ENCODE measurements around the gene CRAT. TPM values are rescaled to one million over a fixed set of nuclear protein-coding genes. Genes with fewer than 3 reads are reported as not detected.

The CRAT gene
- total and polyA plus RNA-seq, 2 experiments from 2014 or later: 40.4 to 64.6 TPM

DNA sequence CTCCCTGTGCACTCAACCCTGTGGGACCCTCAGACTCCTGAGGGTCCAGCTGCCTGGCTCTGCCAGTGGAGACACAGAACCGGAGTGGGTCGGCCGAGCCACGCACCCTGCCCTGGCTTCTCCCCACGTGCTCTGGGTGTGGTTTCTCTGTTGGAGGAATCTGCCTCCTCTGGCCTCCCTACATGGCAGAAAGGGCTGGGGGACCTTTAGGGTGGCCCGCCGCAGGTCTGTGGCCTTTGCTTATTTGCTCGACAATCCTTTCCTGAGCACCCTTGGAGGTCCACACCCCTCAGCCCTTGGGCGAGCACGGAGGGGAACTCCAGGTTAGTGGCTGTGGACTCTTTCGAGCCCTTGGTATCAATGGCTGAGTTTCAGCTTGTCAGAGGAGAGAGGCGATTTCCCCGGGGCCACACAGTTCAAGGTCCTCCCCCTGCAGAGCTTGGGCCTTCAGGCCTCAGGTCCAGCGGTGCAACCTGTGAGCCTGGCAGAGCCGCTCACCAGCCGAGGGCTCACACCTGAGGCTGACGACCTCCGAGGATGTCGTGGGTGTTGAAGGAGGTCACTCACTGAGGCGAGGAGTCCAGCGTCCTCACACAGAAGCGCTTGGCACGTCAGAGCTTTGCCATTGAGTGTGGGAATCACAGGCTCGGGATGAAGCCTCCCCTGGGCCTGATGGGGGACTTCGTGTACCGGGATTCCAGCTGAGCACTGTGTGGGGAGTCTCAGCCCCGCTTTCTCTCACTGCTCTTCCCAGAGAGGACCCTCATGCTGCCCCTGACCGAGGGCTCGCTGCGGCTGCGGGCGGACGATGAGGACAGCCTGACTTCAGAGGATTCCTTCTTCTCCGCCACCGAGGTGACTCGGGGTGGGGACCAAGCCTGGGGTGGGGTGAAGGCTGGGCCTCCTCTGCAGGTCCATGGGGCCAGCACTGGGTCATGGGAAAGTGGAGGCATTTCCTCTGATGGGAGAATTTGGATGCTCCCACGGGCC, 50.5 kb downstream of the CRAT start:
- WGBS (ENCODE audit: low lambda C conversion rate, missing lambda C conversion rate): 96% methylated on average over 36 of the region's 37 CpGs
- no peaks in the 10 kb centered on the region for H3K36me3 ChIP-seq (replicated peaks; ENCODE audit: insufficient read depth, low read depth)
- no peak overlapping the region for H2AFZ ChIP-seq
- no peaks in the 10 kb centered on the region for H4K20me1 ChIP-seq (ENCODE audit: insufficient read depth, poor library complexity, severe bottlenecking)
- H3K27ac ChIP-seq: no peak overlapping the region
- DNase-seq (ENCODE audit: low spot score): no peak
- H3K79me2 ChIP-seq: no peaks in the 10 kb centered on the region
- H3K9me2 ChIP-seq (replicated peaks; ENCODE audit: insufficient read depth): no peaks in the 10 kb centered on the region
- no peaks in the 10 kb centered on the region for H3K27me3 ChIP-seq
- no peaks in the 10 kb centered on the region for H3K9me3 ChIP-seq (ENCODE audit: low read depth)
- no peaks in the 10 kb centered on the region for H3K4me1 ChIP-seq (ENCODE audit: insufficient read depth)
- TF ChIP-seq, protein P1, sequence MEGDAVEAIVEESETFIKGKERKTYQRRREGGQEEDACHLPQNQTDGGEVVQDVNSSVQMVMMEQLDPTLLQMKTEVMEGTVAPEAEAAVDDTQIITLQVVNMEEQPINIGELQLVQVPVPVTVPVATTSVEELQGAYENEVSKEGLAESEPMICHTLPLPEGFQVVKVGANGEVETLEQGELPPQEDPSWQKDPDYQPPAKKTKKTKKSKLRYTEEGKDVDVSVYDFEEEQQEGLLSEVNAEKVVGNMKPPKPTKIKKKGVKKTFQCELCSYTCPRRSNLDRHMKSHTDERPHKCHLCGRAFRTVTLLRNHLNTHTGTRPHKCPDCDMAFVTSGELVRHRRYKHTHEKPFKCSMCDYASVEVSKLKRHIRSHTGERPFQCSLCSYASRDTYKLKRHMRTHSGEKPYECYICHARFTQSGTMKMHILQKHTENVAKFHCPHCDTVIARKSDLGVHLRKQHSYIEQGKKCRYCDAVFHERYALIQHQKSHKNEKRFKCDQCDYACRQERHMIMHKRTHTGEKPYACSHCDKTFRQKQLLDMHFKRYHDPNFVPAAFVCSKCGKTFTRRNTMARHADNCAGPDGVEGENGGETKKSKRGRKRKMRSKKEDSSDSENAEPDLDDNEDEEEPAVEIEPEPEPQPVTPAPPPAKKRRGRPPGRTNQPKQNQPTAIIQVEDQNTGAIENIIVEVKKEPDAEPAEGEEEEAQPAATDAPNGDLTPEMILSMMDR (IDR thresholded peaks at IDR 0.05; ENCODE audit: poor library complexity): no peak
- TF ChIP-seq EZH2phosphoT487 (IDR thresholded peaks at IDR 0.05; ENCODE audit: low read depth, severe bottlenecking, unreplicated experiment) (no peak), EZH2 (IDR thresholded peaks at IDR 0.05; ENCODE audit: borderline replicate concordance) (no peak)
- H3K4me3 ChIP-seq: no peak overlapping the region
- H3K4me2 ChIP-seq: no peak overlapping the region

DNA sequence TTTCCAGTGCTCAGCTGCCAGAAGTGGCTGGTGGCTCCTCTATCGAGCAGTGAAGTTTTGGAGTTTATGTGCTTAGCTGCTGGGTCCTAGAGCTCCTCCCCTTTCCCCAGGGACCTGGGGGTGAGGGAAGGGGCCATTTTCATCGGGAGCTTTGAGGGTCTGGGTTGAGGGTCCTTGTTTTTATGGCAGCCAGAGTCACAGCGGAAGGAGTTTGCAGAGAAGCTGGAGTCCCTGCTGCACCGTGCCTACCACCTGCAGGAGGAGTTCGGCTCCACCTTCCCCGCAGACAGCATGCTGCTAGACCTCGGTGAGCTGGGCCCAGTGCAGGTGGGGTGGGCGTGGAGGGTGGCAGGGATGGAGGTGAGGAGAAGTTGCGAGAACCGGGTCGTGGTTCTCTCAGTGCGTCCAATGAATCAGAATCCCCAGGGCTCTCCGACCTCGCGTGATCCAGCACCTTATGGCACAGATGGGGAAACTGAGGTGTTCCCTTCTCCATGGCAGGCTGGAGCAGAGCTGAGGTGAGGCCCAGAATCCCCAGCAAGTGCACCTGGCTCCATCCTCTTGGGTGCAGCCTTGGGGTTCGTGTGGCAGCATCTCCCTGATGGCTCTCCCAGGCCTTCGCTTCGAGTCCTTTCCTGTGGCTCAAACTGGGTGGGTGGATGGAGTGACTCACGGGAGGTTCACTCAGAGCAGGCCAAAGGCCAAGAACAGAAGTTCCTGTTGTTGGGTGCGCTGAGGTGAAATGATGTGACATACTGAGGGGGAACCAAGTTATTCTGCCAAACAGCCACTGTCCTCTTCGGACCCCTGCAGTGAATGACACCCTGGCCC, 51.4 kb downstream of the CRAT start:
- Histone ChIP-seq H3K4me3 (no peak overlapping the region), H4K20me1 (ENCODE audit: insufficient read depth, poor library complexity, severe bottlenecking) (no peaks in the 10 kb centered on the region), H3K27ac (no peak overlapping the region), H3K4me1 (ENCODE audit: insufficient read depth) (no peaks in the 10 kb centered on the region), H2AFZ (no peak overlapping the region), H3K36me3 (replicated peaks; ENCODE audit: insufficient read depth, low read depth) (no peaks in the 10 kb centered on the region), H3K4me2 (no peak overlapping the region), H3K9me3 (ENCODE audit: low read depth) (no peaks in the 10 kb centered on the region), H3K79me2 (no peaks in the 10 kb centered on the region), H3K9me2 (replicated peaks; ENCODE audit: insufficient read depth) (no peaks in the 10 kb centered on the region), H3K27me3 (no peaks in the 10 kb centered on the region)
- 93% methylated on average over 21 of the region's 21 CpGs for WGBS (ENCODE audit: low lambda C conversion rate, missing lambda C conversion rate)
- no peak for DNase-seq (ENCODE audit: low spot score)
- TF ChIP-seq EZH2 (IDR thresholded peaks at IDR 0.05; ENCODE audit: borderline replicate concordance): no peak

DNA sequence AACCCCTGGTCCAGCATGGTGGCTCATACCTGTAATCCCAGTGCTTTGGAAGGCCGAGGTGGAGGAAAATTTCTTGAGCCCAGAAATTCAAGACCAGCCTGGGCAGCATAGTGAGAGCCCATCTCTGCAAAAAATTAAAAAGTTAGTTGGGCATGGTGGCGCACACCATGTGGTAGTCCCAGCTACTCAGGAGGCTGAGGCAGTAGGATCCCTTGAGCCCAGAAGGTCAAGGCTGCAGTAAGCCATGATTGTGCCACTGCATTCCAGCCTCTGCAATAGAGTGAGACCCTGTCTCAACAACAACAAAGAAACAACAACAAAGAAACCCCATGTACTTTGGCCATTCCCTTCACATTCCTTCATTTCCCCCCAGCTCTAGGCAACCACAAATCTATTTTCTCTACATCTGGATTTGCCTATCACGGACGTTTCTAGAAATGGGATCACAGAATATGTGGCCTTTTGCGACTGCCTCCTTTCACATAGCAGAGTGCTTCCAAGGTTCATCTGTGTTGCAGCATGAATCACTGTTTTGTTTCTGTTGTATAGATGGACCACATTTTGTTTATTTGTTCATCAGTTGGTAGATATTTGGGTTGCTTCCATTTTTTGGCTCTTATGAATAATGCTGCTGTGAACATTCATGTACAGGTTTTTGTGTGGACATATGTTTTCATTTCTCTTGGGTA, 56.3 kb downstream of the CRAT start:
- no peaks in the 10 kb centered on the region for H3K9me2 ChIP-seq (replicated peaks; ENCODE audit: insufficient read depth)
- WGBS (ENCODE audit: low lambda C conversion rate, missing lambda C conversion rate): 86% methylated on average over 5 of the region's 5 CpGs

More for the DNA sequence above, 56.3 kb downstream of the CRAT start:
- no peaks in the 10 kb centered on the region for H3K4me1 ChIP-seq (ENCODE audit: insufficient read depth)
- no peak overlapping the region for H2AFZ ChIP-seq
- no peaks in the 10 kb centered on the region for H3K79me2 ChIP-seq
- TF ChIP-seq EZH2 (IDR thresholded peaks at IDR 0.05; ENCODE audit: borderline replicate concordance) (no peak), EZH2phosphoT487 (IDR thresholded peaks at IDR 0.05; ENCODE audit: low read depth, severe bottlenecking, unreplicated experiment) (no peak)
- TF ChIP-seq, protein P1 (IDR thresholded peaks at IDR 0.05; ENCODE audit: poor library complexity): no peak
- DNase-seq (ENCODE audit: low spot score): no peak
- H4K20me1 ChIP-seq (ENCODE audit: insufficient read depth, poor library complexity, severe bottlenecking): no peaks in the 10 kb centered on the region
- H3K36me3 ChIP-seq (replicated peaks; ENCODE audit: insufficient read depth, low read depth): no peaks in the 10 kb centered on the region
- no peak overlapping the region for H3K4me3 ChIP-seq
- H3K9me3 ChIP-seq (ENCODE audit: low read depth): no peaks in the 10 kb centered on the region
- H3K4me2 ChIP-seq: no peak overlapping the region
- H3K27me3 ChIP-seq: no peaks in the 10 kb centered on the region
- no peak overlapping the region for H3K27ac ChIP-seq

All from hepatocyte (in vitro differentiated cells).